GM18867 (cell line): ENCODE measurements around the gene PTH2R.

Experiments
- ATAC-seq: cut with Tn5 transposase; IDR thresholded peaks from one replicate; pipeline ENCODE4 v1.9.1; 2021; ENCODE audit warnings: mild to moderate bottlenecking, moderate library complexity; ENCODE audit not compliant: unreplicated experiment

The PTH2R gene

GRCh38 chr2:208541989-208542464 lies 135.4 kb downstream of the PTH2R start:
- no peak for ATAC-seq

DNA sequence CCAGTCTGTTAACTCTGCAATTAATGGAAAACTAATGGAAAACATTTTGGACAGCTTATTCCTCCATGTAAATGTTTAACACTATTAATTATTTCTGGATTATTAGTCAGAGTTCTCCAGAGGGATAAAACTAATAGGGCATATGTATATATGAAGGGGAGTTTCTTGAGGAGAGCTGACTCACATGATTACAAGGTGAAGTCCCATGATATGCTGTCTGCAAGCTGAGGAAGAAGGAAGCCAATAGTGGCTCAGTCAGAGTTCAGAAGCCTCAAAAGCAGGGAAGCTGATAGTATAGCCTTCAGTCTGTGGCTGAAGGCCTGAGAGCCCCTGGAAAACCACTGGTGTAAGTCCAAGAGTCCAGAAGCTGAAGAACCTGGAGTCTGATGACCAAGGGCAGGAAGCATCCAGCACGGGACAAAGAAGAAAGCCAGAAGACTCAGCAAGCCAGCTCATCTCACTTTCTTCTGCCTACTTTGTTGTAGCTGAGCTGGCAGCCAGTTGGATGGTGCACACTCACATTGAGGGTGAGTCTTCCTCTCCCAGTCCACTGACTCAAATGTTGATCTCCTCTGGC lies 136.0 kb downstream of the PTH2R start:
- no peak for ATAC-seq
